H9 (cell line): ENCODE results near the gene TGFBR2. TPM values are rescaled to one million over a fixed set of nuclear protein-coding genes. Genes with fewer than 3 reads are reported as not detected.

Experiments used
- DNase-seq: peaks from one replicate; pipeline ENCODE4 v3.0.0-alpha.2; 2017
- H2AFZ ChIP-seq: one replicate; pipeline ENCODE4 v1.6.1; 2013; ENCODE audit warnings: mild to moderate bottlenecking, low read length, control low read depth, moderate library complexity
- H2AK5ac ChIP-seq: 2 replicates; pipeline ENCODE4 v1.6.1; 2013; ENCODE audit warnings: low read length, control low read depth, mixed read lengths; ENCODE audit not compliant: insufficient read length
- H2BK120ac ChIP-seq: one replicate; pipeline ENCODE4 v1.6.1; 2013; ENCODE audit warnings: low read depth, mild to moderate bottlenecking, low read length, control low read depth, inconsistent platforms; ENCODE audit not compliant: poor library complexity, severe bottlenecking
- H2BK12ac ChIP-seq: 2 replicates; pipeline ENCODE4 v1.6.1; 2013; ENCODE audit warnings: low read length, control low read depth, mixed read lengths, low read depth; ENCODE audit not compliant: insufficient read length
- H2BK15ac ChIP-seq: 2 replicates; pipeline ENCODE4 v1.6.1; 2013; ENCODE audit warnings: low read depth, low read length, control low read depth
- H2BK20ac ChIP-seq: one replicate; pipeline ENCODE4 v1.6.1; 2013; ENCODE audit warnings: low read depth, mild to moderate bottlenecking, low read length, control low read depth, inconsistent platforms; ENCODE audit not compliant: poor library complexity, severe bottlenecking
- H2BK5ac ChIP-seq: 2 replicates; pipeline ENCODE4 v1.6.1; 2013; ENCODE audit warnings: low read length, control low read depth, mixed read lengths; ENCODE audit not compliant: insufficient read length
- H3K14ac ChIP-seq: 2 replicates; pipeline ENCODE4 v1.6.1; 2013; ENCODE audit warnings: low read length, control low read depth; ENCODE audit not compliant: insufficient read depth
- H3K18ac ChIP-seq: 2 replicates; pipeline ENCODE4 v1.6.1; 2013; ENCODE audit warnings: low read depth, mild to moderate bottlenecking, mixed read lengths, low read length, control low read depth; ENCODE audit not compliant: insufficient read length
- H3K23ac ChIP-seq: 2 replicates; pipeline ENCODE4 v1.6.1; 2013; ENCODE audit warnings: low read length, control low read depth, mixed read lengths, low read depth; ENCODE audit not compliant: insufficient read length
- H3K23me2 ChIP-seq: 2 replicates; pipeline ENCODE4 v1.6.1; 2013; ENCODE audit warnings: low read depth, mild to moderate bottlenecking, mixed read lengths, low read length, control low read depth; ENCODE audit not compliant: insufficient read length, poor library complexity, severe bottlenecking
- H3K27ac ChIP-seq: 2 replicates; pipeline ENCODE4 v1.5.1; 2013; ENCODE audit warnings: low read length, control low read depth, mixed read lengths, low read depth; ENCODE audit not compliant: insufficient read length
- H3K27me3 ChIP-seq: 2 replicates; pipeline ENCODE4 v1.6.1; 2013; ENCODE audit warnings: low read length, control low read depth, inconsistent platforms; ENCODE audit not compliant: insufficient read depth
- H3K4ac ChIP-seq: 2 replicates; pipeline ENCODE4 v1.6.1; 2013; ENCODE audit warnings: low read depth, mild to moderate bottlenecking, control low read depth, inconsistent platforms, low read length, moderate library complexity
- H3K4me1 ChIP-seq: 2 replicates; pipeline ENCODE4 v1.6.1; 2013; ENCODE audit warnings: low read length, control low read depth, inconsistent platforms; ENCODE audit not compliant: insufficient read depth
- H3K4me2 ChIP-seq: 2 replicates; pipeline ENCODE4 v1.6.1; 2013; ENCODE audit warnings: low read length, control low read depth, mixed read lengths; ENCODE audit not compliant: insufficient read length, insufficient read depth
- H3K56ac ChIP-seq: 2 replicates; pipeline ENCODE4 v1.6.1; 2013; ENCODE audit warnings: low read depth, mild to moderate bottlenecking, mixed read lengths, low read length, control low read depth; ENCODE audit not compliant: insufficient read length
- H3K79me1 ChIP-seq: 2 replicates; pipeline ENCODE4 v1.6.1; 2013; ENCODE audit warnings: low read depth, mild to moderate bottlenecking, moderate library complexity, low read length, control low read depth, inconsistent platforms; ENCODE audit not compliant: insufficient read depth, poor library complexity, severe bottlenecking
- H3K79me2 ChIP-seq: 2 replicates; pipeline ENCODE4 v1.6.1; 2013; ENCODE audit warnings: low read length, control low read depth, inconsistent platforms; ENCODE audit not compliant: insufficient read depth
- H3K9ac ChIP-seq: 2 replicates; pipeline ENCODE4 v1.6.1; 2013; ENCODE audit warnings: low read length, control low read depth, mixed read lengths; ENCODE audit not compliant: insufficient read length; ENCODE audit errors: extremely low read depth
- H3K9me3 ChIP-seq: one replicate; pipeline ENCODE4 v1.6.1; 2013; ENCODE audit warnings: low read depth, low read length, inconsistent platforms; ENCODE audit not compliant: control insufficient read depth
- H3T11ph ChIP-seq: one replicate; pipeline ENCODE4 v1.6.1; 2013; ENCODE audit warnings: mild to moderate bottlenecking, low read length, control low read depth, inconsistent platforms
- H4K20me1 ChIP-seq: one replicate; pipeline ENCODE4 v1.6.1; 2013; ENCODE audit not compliant: control insufficient read depth, insufficient read length, insufficient read depth
- H4K5ac ChIP-seq: 2 replicates; pipeline ENCODE4 v1.6.1; 2013; ENCODE audit warnings: low read depth, mild to moderate bottlenecking, mixed read lengths, low read length, control low read depth; ENCODE audit not compliant: insufficient read length
- H4K8ac ChIP-seq: replicated peaks from 2 replicates; pipeline ENCODE4 v1.6.1; 2013; ENCODE audit warnings: low read length, control low read depth, mixed read lengths, low read depth; ENCODE audit not compliant: insufficient read length
- H4K91ac ChIP-seq: 2 replicates; pipeline ENCODE4 v1.6.1; 2013; ENCODE audit warnings: low read depth, mild to moderate bottlenecking, moderate library complexity, mixed read lengths, low read length, control low read depth; ENCODE audit not compliant: insufficient read length
- H3K27ac Mint-ChIP-seq, 3 experiments: 2 replicates in 2 of 3; 3 replicates in 1 of 3; pipeline ENCODE4 v1.8.0; 2020 to 2021; ENCODE audit warnings: mixed read lengths in 3 of 3, mild to moderate bottlenecking in 1 of 3, moderate library complexity in 1 of 3
- H3K27me3 Mint-ChIP-seq: 2 replicates; pipeline ENCODE4 v1.8.0; 2021; ENCODE audit warnings: low read depth, mild to moderate bottlenecking, moderate library complexity, mixed read lengths
- H3K36me3 Mint-ChIP-seq, 3 experiments: 2 replicates in 2 of 3; 3 replicates in 1 of 3; pipeline ENCODE4 v1.8.0; 2020 to 2021; ENCODE audit warnings: low read depth in 3 of 3, mixed read lengths in 3 of 3; ENCODE audit not compliant: insufficient read depth in 1 of 3
- H3K4me1 Mint-ChIP-seq, 2 experiments: 2 replicates each; pipeline ENCODE4 v1.8.0; 2020; ENCODE audit warnings: mixed read lengths in 2 of 2
- H3K4me3 Mint-ChIP-seq, 2 experiments: 2 replicates in 1 of 2; 3 replicates in 1 of 2; pipeline ENCODE4 v1.8.0; 2020 to 2021; ENCODE audit warnings: mild to moderate bottlenecking in 2 of 2, mixed read lengths in 2 of 2, moderate library complexity in 1 of 2
- H3K9me3 Mint-ChIP-seq, 2 experiments: 2 replicates in 1 of 2; 3 replicates in 1 of 2; pipeline ENCODE4 v1.8.0; 2020; ENCODE audit warnings: mild to moderate bottlenecking in 2 of 2, mixed read lengths in 2 of 2, moderate library complexity in 1 of 2
- CTCF ChIP-seq: fragments of 200-600 bp; sonication (generic); conservative IDR thresholded peaks from 3 replicates; pipeline ENCODE4 v1.8.0; 2021; ENCODE audit warnings: antibody characterized with exemption, mild to moderate bottlenecking
- WGBS: extraction: QIAGEN DNeasy Blood & Tissue Kit; methylation state at CpG from one replicate; pipeline ENCODE4 v1.1.7; 2013; ENCODE audit warnings: missing lambda C conversion rate, low lambda C conversion rate, mixed read lengths; ENCODE audit not compliant: insufficient read length; ENCODE audit errors: extremely low coverage; 5-methylcytosine and 5-hydroxymethylcytosine counted together
- total RNA-seq: library from RNA; stranded (reverse); gene quantifications from 2 replicates; pipeline ENCODE4 v1.2.1, GENCODE V29; 2021

Gene TGFBR2
- total RNA-seq, 1 experiment from 2014 or later: 10.6 TPM

- no peaks in the 10 kb centered on the region for H3K27me3 ChIP-seq
- no peak overlapping the region for H3K27ac ChIP-seq
- no peak overlapping the region for H3T11ph ChIP-seq
- no peak overlapping the region for H3K18ac ChIP-seq
- Mint-ChIP-seq H3K4me1 (peaks cover 24% of the 10 kb centered on the region in 2 experiments), H3K27me3 (no peaks in the 10 kb centered on the region), H3K36me3 (peaks cover 27 to 59% (median 40%) of the 10 kb centered on the region in 3 experiments; a peak in 6 of 7 replicates), H3K27ac (no peak overlapping the region), H3K9me3 (no peaks in the 10 kb centered on the region), H3K4me3 (no peak overlapping the region)
- no peak overlapping the region for H2BK5ac ChIP-seq
- H3K9ac ChIP-seq: no peak overlapping the region
- H2BK20ac ChIP-seq: no peak overlapping the region
- H3K56ac ChIP-seq: no peak overlapping the region
- no peaks in the 10 kb centered on the region for H3K79me2 ChIP-seq
- H3K4ac ChIP-seq: no peak overlapping the region
- WGBS: no CpG with 5 or more reads among the region's 1 CpG
- no peak overlapping the region for H2BK15ac ChIP-seq
- no peak overlapping the region for H4K91ac ChIP-seq
- no peak overlapping the region for H2BK120ac ChIP-seq
- no peak overlapping the region for H2AFZ ChIP-seq
- H3K14ac ChIP-seq: no peak overlapping the region
- H3K23me2 ChIP-seq: no peaks in the 10 kb centered on the region
- no peak overlapping the region for H2AK5ac ChIP-seq
- H3K4me1 ChIP-seq: peaks cover 14% of the 10 kb centered on the region
- H3K79me1 ChIP-seq: no peaks in the 10 kb centered on the region
- no peak for TF ChIP-seq CTCF
- H4K5ac ChIP-seq: no peak overlapping the region
- no peak overlapping the region for H3K4me2 ChIP-seq
- H3K9me3 ChIP-seq: no peaks in the 10 kb centered on the region
- no peak overlapping the region for H3K23ac ChIP-seq
- no peaks in the 10 kb centered on the region for H4K20me1 ChIP-seq
- H4K8ac ChIP-seq: no peak overlapping the region
- H2BK12ac ChIP-seq: no peak overlapping the region
- DNase-seq: no peak
Measured at GRCh38 chr3:30654269-30654668, 47.9 kb downstream of the TGFBR2 start.
